Mammary epithelial cell (primary cell): Measurements from ENCODE around the gene G3BP1.

ENCODE experiments used
- EZH2 ChIP-seq: IDR thresholded peaks from 2 replicates; pipeline ENCODE4 v1.6.1; 2012; ENCODE audit warnings: low read length, inconsistent platforms, borderline replicate concordance
- TF ChIP-seq, protein P1 (sequence below), 2 donors: IDR thresholded peaks in 1 of 2; conservative IDR thresholded peaks in 1 of 2; 2 replicates each; pipeline ENCODE4 v1.5.1; 2011 to 2012; ENCODE audit warnings: inconsistent platforms in 2 of 2, low read length in 2 of 2, mild to moderate bottlenecking in 2 of 2, control low read depth in 1 of 2, low read depth in 1 of 2; ENCODE audit not compliant: insufficient read depth in 1 of 2; ENCODE audit errors: extremely low read depth in 1 of 2

DNA sequence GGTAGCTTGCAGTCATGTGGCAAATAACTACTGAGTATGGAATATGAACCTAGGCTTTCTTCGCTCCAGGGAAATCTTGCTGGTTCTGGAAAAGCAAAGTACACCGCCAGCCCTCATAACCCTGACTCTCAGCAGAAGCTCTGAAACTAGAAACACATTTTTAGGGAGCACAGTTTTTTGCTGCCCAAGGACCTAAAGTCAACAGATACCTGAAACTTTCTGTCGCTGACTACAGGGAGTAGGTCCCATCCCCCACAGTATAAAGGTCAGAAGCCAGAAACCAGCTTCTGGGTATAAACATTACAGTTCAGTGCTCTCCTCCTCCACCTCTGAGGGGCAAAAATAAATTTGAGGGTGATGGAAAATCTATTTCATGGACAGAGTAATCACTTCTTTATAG, 16.4 kb upstream of the G3BP1 start:
- TF ChIP-seq, protein P1, sequence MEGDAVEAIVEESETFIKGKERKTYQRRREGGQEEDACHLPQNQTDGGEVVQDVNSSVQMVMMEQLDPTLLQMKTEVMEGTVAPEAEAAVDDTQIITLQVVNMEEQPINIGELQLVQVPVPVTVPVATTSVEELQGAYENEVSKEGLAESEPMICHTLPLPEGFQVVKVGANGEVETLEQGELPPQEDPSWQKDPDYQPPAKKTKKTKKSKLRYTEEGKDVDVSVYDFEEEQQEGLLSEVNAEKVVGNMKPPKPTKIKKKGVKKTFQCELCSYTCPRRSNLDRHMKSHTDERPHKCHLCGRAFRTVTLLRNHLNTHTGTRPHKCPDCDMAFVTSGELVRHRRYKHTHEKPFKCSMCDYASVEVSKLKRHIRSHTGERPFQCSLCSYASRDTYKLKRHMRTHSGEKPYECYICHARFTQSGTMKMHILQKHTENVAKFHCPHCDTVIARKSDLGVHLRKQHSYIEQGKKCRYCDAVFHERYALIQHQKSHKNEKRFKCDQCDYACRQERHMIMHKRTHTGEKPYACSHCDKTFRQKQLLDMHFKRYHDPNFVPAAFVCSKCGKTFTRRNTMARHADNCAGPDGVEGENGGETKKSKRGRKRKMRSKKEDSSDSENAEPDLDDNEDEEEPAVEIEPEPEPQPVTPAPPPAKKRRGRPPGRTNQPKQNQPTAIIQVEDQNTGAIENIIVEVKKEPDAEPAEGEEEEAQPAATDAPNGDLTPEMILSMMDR (conservative IDR thresholded peaks at IDR 0.05 in 1 of 2, IDR thresholded peaks at IDR 0.05 in 1 of 2; ENCODE audit: extremely low read depth in 1 of 2, insufficient read depth in 1 of 2, low read depth in 1 of 2, low read length in 2 of 2) = no peak
- no peak for TF ChIP-seq EZH2
